G401.6 (cell line): ENCODE results near the gene FN1.
A peak's percentile ranks its signal among the peaks of the same experiment; 100 is the strongest.

Source experiments
- FAIRE-seq: peaks from 2 replicates; lab custom pipeline; 2012; peaks lifted over from hg19 to GRCh38; lab: Jason Lieb, UNC

The FN1 gene

GRCh38 chr2:215435870-215436704, at the start of gene FN1:
Gene FN1, minus strand, starts transcription at chr2:215436068. Its CDS starts 266 bp downstream, at chr2:215435802.
- FAIRE-seq: no peak

GRCh38 chr2:215485032-215485431, 49.2 kb upstream of the FN1 start:
- no peak for FAIRE-seq

GRCh38 chr2:215484570-215484969, 48.7 kb upstream of the FN1 start:
- no peak for FAIRE-seq

GRCh38 chr2:215483431-215483830, 47.6 kb upstream of the FN1 start:
- no peak for FAIRE-seq

GRCh38 chr2:215479536-215480240, 43.8 kb upstream of the FN1 start:
- no peak for FAIRE-seq

- no peak for FAIRE-seq
Measured at GRCh38 chr2:215479121-215479520, 43.3 kb upstream of the FN1 start.

- no peak for FAIRE-seq
Measured at GRCh38 chr2:215476424-215476823, 40.6 kb upstream of the FN1 start.

- no peak for FAIRE-seq
Measured at GRCh38 chr2:215466097-215466909, 30.4 kb upstream of the FN1 start.

- FAIRE-seq: no peak
Measured at GRCh38 chr2:215465256-215465655, 29.4 kb upstream of the FN1 start.

- FAIRE-seq: no peak
Measured at GRCh38 chr2:215461836-215462532, 26.1 kb upstream of the FN1 start.

- no peak for FAIRE-seq
Measured at GRCh38 chr2:215460682-215461382, 25.0 kb upstream of the FN1 start.

- no peak for FAIRE-seq
Measured at GRCh38 chr2:215455958-215456357, 20.1 kb upstream of the FN1 start.

GRCh38 chr2:215454519-215455246, 18.8 kb upstream of the FN1 start:
- FAIRE-seq: peak; percentile 82

- FAIRE-seq: no peak
Measured at GRCh38 chr2:215452725-215453124, 16.9 kb upstream of the FN1 start.

GRCh38 chr2:215451012-215451756, 15.3 kb upstream of the FN1 start:
- no peak for FAIRE-seq

- no peak for FAIRE-seq
Measured at GRCh38 chr2:215450188-215451011, 14.5 kb upstream of the FN1 start.

- FAIRE-seq: no peak
Measured at GRCh38 chr2:215447673-215448081, 11.8 kb upstream of the FN1 start.

- FAIRE-seq: no peak
Measured at GRCh38 chr2:215447056-215447455, 11.2 kb upstream of the FN1 start.

GRCh38 chr2:215442401-215442787, 6.5 kb upstream of the FN1 start:
- FAIRE-seq: no peak
